GM06990 (cell line): ENCODE measurements around the gene ALDOC.

ENCODE experiments used
- DNase-seq: peaks from one replicate; pipeline ENCODE4 v3.0.0-alpha.2; 2011; ENCODE audit not compliant: insufficient read length; ENCODE audit errors: extremely low read depth
- H3K27me3 ChIP-seq: replicated peaks from 2 replicates; pipeline ENCODE4 v1.6.0; 2011; ENCODE audit warnings: low read length; ENCODE audit not compliant: control insufficient read depth, insufficient read depth
- H3K36me3 ChIP-seq: 2 replicates; pipeline ENCODE4 v1.5.1; 2011; ENCODE audit warnings: low read length; ENCODE audit not compliant: control insufficient read depth, insufficient read depth
- H3K4me3 ChIP-seq: replicated peaks from 2 replicates; pipeline ENCODE4 v1.5.1; 2011; ENCODE audit warnings: low read depth, mild to moderate bottlenecking, control low read depth, low read length
- TF ChIP-seq, protein P1 (sequence below): IDR thresholded peaks from 2 replicates; pipeline ENCODE4 v1.5.1; 2011; ENCODE audit warnings: low read length, control low read depth, mild to moderate bottlenecking, inconsistent platforms; ENCODE audit not compliant: insufficient read depth, poor library complexity, severe bottlenecking

ALDOC gene

DNA sequence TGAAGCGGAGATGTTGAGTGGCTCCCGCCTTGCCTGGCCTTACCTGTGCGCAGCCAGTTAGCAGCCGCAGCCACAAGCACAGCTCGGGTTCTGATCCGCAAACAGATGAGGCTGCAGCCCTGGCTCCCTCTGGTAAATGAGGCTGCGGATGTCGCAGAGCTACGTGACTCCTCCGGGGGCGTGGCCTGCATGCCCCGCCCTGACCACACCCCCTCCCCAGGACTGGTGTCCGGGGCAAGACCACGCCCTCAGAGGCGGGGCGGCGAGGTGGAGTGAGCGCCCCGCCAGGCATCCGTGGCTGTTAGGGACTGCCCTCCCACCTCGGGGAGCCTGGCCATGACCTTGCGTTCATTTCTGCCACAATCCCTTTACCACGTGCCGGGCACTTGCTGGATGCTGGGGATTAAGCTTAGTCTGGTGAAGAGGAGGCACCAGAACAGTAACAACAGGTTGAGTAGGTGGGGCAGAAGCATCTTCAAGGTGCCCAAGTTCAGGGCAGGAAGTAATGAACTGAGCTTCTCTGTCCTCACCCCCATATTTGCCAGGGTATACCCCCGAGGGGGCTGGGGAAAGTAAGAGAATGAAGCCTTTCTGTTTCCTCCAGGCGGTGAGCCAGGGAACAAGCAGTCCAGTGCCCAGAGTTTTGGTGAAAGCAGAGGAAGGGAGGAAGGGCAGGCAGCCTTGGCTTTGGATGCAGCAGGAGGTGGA, at the start of gene ALDOC:
TSS of gene ALDOC (minus strand) at position 138 of the 708 bp plus-strand sequence. CDS start 1,363 bp downstream, outside the sequence.
- Histone ChIP-seq H3K27me3 (no peaks in the 10 kb centered on the region), H3K4me3 (peak within 1 kb of the TSS; percentile 26; the same call in 1 of the 2 replicates), H3K36me3 (peaks cover 20% of the 10 kb centered on the region)
- TF ChIP-seq, protein P1, sequence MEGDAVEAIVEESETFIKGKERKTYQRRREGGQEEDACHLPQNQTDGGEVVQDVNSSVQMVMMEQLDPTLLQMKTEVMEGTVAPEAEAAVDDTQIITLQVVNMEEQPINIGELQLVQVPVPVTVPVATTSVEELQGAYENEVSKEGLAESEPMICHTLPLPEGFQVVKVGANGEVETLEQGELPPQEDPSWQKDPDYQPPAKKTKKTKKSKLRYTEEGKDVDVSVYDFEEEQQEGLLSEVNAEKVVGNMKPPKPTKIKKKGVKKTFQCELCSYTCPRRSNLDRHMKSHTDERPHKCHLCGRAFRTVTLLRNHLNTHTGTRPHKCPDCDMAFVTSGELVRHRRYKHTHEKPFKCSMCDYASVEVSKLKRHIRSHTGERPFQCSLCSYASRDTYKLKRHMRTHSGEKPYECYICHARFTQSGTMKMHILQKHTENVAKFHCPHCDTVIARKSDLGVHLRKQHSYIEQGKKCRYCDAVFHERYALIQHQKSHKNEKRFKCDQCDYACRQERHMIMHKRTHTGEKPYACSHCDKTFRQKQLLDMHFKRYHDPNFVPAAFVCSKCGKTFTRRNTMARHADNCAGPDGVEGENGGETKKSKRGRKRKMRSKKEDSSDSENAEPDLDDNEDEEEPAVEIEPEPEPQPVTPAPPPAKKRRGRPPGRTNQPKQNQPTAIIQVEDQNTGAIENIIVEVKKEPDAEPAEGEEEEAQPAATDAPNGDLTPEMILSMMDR = no peak
- peak; percentile 98 for DNase-seq

DNA sequence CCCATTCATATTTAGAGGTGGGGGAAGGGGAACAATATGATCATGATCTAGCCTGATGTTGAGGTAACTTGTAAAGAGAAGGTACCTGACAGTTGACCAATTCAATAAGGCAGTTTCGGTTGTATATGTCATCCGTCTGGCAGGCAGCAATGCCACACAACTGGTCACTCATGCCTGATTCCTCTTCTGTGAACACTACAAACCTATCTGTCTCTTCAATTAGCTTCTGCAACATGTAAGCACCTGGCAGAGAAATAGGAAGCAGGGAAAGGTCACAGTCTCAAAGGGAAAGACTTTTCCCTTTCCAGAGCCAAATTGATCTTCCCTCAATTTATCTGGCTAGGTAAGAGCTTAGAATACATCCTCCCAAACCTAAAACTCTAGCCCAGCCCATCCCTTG, 47.5 kb upstream of the ALDOC start:
- peaks cover 39% of the 10 kb centered on the region for H3K36me3 ChIP-seq
- no peak for DNase-seq
- H3K27me3 ChIP-seq = no peaks in the 10 kb centered on the region
- no peak overlapping the region for H3K4me3 ChIP-seq
- TF ChIP-seq, protein P1 = no peak

DNA sequence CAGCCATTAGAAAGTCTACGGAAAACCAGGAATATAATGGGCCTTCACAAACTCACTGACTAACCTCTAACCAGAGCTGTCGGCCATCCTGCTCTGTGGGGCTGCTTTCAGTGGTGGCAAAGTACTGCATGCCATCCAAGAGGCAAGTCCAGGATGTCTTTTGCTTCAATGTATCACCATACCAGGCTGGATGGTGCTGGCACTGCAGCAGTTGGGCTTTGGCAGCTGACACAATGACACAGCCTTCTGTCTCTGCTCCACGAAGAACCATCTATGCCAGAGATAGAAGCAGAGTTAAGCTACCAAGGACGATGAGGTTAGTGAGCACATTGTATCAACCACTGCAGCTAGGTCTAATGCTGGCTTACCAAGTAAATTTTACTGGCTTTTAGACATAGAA, 47.0 kb upstream of the ALDOC start:
- Histone ChIP-seq H3K36me3 (peaks cover 42% of the 10 kb centered on the region), H3K4me3 (no peak overlapping the region), H3K27me3 (no peaks in the 10 kb centered on the region)
- TF ChIP-seq, protein P1 = no peak
- no peak for DNase-seq

DNA sequence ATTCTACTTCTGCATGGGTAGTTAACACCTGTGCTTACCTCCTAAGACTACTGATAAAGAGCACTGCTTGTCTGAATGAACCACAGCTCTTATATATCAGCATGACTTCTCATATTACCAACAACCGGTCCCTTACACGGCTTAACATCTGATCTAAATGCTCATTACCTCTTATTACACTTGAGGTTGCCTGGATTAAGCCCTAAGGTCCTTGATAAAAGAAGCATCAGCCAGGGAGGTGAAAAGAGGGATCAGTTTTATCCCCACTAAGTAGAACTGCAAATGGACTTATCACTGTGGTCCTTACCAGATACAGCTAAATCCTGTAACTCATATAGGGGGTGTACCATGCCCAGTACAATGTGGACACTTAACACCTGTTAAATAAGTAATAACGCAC, 45.5 kb upstream of the ALDOC start:
- no peaks in the 10 kb centered on the region for H3K27me3 ChIP-seq
- H3K4me3 ChIP-seq = no peak overlapping the region
- DNase-seq = no peak
- H3K36me3 ChIP-seq = peaks cover 38% of the 10 kb centered on the region
- TF ChIP-seq, protein P1 = no peak

DNA sequence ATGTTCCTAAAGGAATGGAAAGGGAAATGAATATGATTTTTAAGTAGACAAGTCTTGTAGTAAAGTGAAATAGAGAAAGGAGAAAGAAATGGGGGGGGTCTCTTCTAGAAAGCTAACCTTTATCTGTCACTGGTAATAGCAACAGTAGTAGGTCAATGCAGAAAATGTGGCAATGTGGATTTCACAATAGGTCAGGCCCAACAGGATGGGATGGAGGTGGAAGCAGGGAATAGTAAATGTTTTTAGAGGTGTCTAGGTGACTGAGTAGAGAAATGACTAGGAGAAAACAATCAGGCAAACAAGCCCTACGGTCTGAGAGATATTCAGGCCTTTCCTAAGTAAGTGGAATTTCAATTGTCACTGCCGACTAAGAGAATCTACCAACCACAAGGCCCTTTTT, 43.3 kb upstream of the ALDOC start:
- DNase-seq = no peak
- Histone ChIP-seq H3K27me3 (no peaks in the 10 kb centered on the region), H3K36me3 (peaks cover 45% of the 10 kb centered on the region), H3K4me3 (no peak overlapping the region)
- TF ChIP-seq, protein P1 = no peak
